ENCODE data around the gene MYLK4.

The MYLK4 gene

DNA sequence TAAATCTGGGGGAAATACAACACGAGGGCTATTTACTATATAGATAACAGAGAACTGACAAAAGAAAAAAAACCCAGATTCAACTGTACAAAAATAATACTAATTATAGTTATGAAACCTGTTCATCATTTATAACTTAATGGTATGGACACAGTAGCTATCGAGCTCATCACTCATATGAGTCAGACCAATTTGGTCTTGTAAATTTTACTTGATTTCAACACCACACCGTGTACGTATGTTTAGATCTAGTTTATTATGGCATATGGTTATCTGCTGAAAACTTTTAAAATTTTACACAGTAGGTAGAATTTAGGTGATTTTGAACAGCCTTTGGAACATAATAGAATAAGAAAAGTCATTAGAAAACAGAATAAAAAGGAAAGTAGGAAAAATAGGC, 5.5 kb downstream of the MYLK4 start:
- no peak for TF ChIP-seq CTCF (IDR thresholded peaks at IDR 0.05)

DNA sequence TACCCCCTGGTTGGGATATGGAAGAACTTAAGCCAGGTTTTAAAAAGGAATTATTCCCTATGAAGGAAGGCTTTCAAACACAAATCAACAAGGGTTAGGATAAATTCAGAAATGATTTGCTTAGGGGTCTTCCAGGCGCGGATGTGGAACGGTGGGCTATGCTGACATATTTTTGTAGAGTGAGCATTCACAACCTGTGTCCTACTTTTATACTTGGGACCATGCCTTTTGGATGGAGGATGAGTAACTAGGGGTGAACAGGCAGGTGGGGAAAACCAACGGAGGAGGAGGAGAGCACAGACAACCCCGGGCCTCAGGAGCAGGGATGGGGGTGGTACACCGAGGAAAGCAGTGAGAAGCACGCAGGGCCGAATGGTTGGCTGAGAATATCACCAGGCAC, 5.9 kb downstream of the MYLK4 start:
- TF ChIP-seq CTCF (IDR thresholded peaks at IDR 0.05), result no peak

GRCh38 chr6:2744209-2744771, 6.4 kb downstream of the MYLK4 start:
- peak; percentile 45 for TF ChIP-seq CTCF (IDR thresholded peaks at IDR 0.05)

GRCh38 chr6:2743280-2744208, 7.2 kb downstream of the MYLK4 start:
- no peak for TF ChIP-seq CTCF (IDR thresholded peaks at IDR 0.05)

DNA sequence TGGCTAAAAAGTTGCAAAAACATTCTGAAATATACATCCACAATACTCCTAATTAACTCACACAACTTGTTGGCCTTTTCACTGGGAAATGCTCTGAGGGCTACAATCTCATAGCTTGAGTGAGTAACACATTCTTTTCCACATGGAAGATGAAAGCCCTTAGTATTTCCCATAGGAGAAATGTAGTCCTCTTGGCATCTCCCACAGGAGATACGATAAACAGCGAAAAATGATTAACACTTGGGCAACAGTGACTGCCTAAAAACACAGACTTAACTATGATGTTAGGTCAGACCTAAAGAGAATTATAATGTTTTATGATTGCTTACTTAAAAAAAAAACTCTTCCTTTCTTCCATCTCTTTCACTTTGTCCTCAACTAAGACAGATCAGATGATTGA, 9.0 kb downstream of the MYLK4 start:
- no peak for TF ChIP-seq CTCF (IDR thresholded peaks at IDR 0.05)

DNA sequence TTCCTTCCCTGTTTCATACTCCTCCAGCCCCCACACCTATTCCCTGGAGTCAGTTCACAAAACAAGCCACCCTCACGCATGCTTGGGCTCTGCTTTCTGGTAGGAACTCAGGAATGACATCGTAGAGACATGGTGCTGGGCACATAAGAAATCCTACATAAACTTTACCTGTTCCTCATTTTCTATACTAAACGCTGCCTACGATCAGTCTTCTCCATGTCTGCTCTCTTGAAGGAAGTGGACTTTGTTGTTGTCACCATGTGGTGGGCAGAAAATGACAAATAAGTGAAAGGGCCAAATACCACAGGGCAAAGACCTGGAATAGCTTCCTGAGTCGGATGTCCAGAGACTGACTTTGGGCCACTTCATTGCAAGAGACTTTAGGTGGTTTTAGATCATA, 10.1 kb downstream of the MYLK4 start:
- TF ChIP-seq CTCF (IDR thresholded peaks at IDR 0.05), result no peak

DNA sequence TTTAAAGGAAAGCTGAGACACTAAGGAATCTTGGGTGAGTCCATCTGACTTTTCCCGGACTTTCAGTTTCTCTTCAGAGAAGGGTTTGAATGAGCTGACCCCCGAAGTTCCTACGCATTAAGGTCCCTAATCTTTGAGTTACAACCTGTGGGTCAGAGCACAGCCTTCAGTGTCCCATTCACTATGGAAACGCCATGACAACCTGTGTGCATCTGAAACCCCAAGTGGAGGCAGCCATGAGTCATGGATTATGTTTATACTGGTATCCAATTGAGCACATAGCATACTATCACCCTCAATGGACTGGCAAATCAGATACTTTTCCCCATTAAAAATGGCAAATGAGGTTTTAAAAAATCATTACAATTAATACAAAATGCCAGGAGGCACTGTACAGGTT, 11.4 kb downstream of the MYLK4 start:
- TF ChIP-seq CTCF (IDR thresholded peaks at IDR 0.05), result no peak

Data from LNCAP (cell line).